Measurements from ENCODE around the gene DSTN.

- no peak for TF ChIP-seq NFRKB (IDR thresholded peaks at IDR 0.05; ENCODE audit: low read depth)
- TF ChIP-seq HNRNPLL (IDR thresholded peaks at IDR 0.05; ENCODE audit: low read depth, low read length, poor library complexity, severe bottlenecking): no peak
- no peak for TF ChIP-seq CTCF (IDR thresholded peaks at IDR 0.05 in 2 of 3, conservative IDR thresholded peaks at IDR 0.05 in 1 of 3; ENCODE audit: insufficient read depth in 2 of 3, low read depth in 1 of 3, low read length in 3 of 3)
Observed at GRCh38 chr20:17543531-17544131, 26.2 kb upstream of the DSTN start.
